Adrenal gland (tissue), 12 donors: ENCODE measurements around the gene OBSL1. TPM values are rescaled to one million over a fixed set of nuclear protein-coding genes. Genes with fewer than 3 reads are reported as not detected.

Source experiments
- DNase-seq, 7 donors: peaks; one replicate each; pipeline ENCODE4 v3.0.0-alpha.2; 2019 to 2020
- H3K27ac ChIP-seq, 5 donors: fragments of 200-600 bp; sonication (generic) in 4 of 5; 1 replicate in 3 of 5; 2 replicates in 2 of 5; pipeline versions ENCODE4 v1.5.1 to v1.8.0; 2016 to 2020; ENCODE audit warnings: mild to moderate bottlenecking in 1 of 5
- H3K27me3 ChIP-seq: fragments of 200-600 bp; 2 replicates; pipeline ENCODE4 v1.8.0; 2021
- H3K36me3 ChIP-seq, 2 donors: fragments of 200-600 bp; replicated peaks in 1 of 2; 1 replicate in 1 of 2; 2 replicates in 1 of 2; pipeline versions ENCODE4 v1.5.1 to v1.8.0; 2018 to 2022
- H3K4me1 ChIP-seq, 2 donors: fragments of 200-600 bp; replicated peaks in 1 of 2; 1 replicate in 1 of 2; 2 replicates in 1 of 2; pipeline versions ENCODE4 v1.5.1 to v1.8.0; 2018 to 2021
- H3K4me3 ChIP-seq, 4 donors: fragments of 200-600 bp; sonication (generic) in 3 of 4; one replicate each; pipeline ENCODE4 v1.5.1; 2016 to 2018
- H3K9me3 ChIP-seq, 3 donors: fragments of 200-600 bp; sonication (generic) in 1 of 3; replicated peaks in 1 of 3; 1 replicate in 2 of 3; 2 replicates in 1 of 3; pipeline versions ENCODE4 v1.5.1 to v1.8.0; 2016 to 2021
- CTCF ChIP-seq, 6 experiments: fragments of 450-650 bp in 4 of 6; fragments of 200-600 bp in 2 of 6; sonication (generic) in 1 of 6; IDR thresholded peaks; 1 replicate in 5 of 6; 2 replicates in 1 of 6; pipeline versions ENCODE4 v1.5.1 to v1.8.0; 2016 to 2021; ENCODE audit warnings: antibody characterized with exemption in 6 of 6, mild to moderate bottlenecking in 2 of 6, moderate library complexity in 1 of 6
- POLR2A ChIP-seq, 2 donors: fragments of 450-650 bp; IDR thresholded peaks; one replicate each; pipeline ENCODE4 v1.6.1; 2017; ENCODE audit warnings: antibody characterized with exemption in 2 of 2, mild to moderate bottlenecking in 2 of 2, moderate library complexity in 1 of 2
- WGBS, 4 donors: extraction: QIAGEN DNeasy Blood & Tissue Kit in 2 of 4; methylation state at CpG; one replicate each; pipeline versions ENCODE4 v1.1.5 to v1.1.7; 2013 to 2017; 5-methylcytosine and 5-hydroxymethylcytosine counted together
- intact Hi-C, 2 donors: fragments of 100-400 bp; cut with DNase I; formaldehyde crosslinking; loops; one replicate each; pipeline versions ENCODE4 v1.14.1 to v1.15.0; 2022 to 2023
- polyA plus RNA-seq, 3 donors: library from polyadenylated mRNA; stranded (reverse); fragments of 200-250 nt in 2 of 3; fragments of 350-450 nt in 1 of 3; fragmentation: Illumina TruSeq in 1 of 3; extraction: RNeasy Lipid Tissue Mini Kit (QIAGEN cat#74804) in 1 of 3; gene quantifications; one replicate each; pipeline ENCODE4 v1.2.3, GENCODE V29; 2013 to 2014
- total RNA-seq, 9 donors: library from RNA; depleted of rRNA in 4 of 9; stranded (reverse); fragments of >200 nt in 4 of 9; fragments of 120-200 nt in 1 of 9; fragmentation: NEBNext Ultra II Directional in 1 of 9; extraction: Animal tissue kit (Norgen Biotek cat#: 25700) in 1 of 9; gene quantifications; one replicate each; pipeline versions ENCODE4 v1.1.0 to v1.2.4, GENCODE V29; 2013 to 2023
- donor health status: healthy with polysubstance abuse.
- donor health status: Bipolar disorder and iron deficiency.
- donor health status: DM: yes; HTN: yes; CAD: no.
- donor health status: DM: no; HTN: no; CAD: no.
- donor health status: DM: no; HTN: no; CAD: no.
- donor health status: DM: yes; HTN: yes; CAD: no.

OBSL1 gene
- total and polyA plus RNA-seq, 12 donors: 63.9 to 427 (median 181) TPM

GRCh38 chr2:219545943-219546352 lies 25.4 kb downstream of the OBSL1 start:
- WGBS, 4 donors: 72 to 84% (median 78%) methylated on average over 4 of the region's 4 CpGs
- Histone ChIP-seq H3K4me1 (peaks cover 10 to 24% of the 10 kb centered on the region in 2 donors), H3K4me3 (no peak overlapping the region), H3K36me3 (peaks cover 0 to 5% of the 10 kb centered on the region in 2 donors), H3K9me3 (no peaks in the 10 kb centered on the region), H3K27me3 (no peaks in the 10 kb centered on the region), H3K27ac (no peak overlapping the region)
- no peak for TF ChIP-seq POLR2A (IDR thresholded peaks at IDR 0.05)
- TF ChIP-seq CTCF (IDR thresholded peaks at IDR 0.05): no peak
- intact Hi-C loops: no loop called here
- no peak for DNase-seq

- Histone ChIP-seq H3K36me3 (peaks cover 0 to 8% of the 10 kb centered on the region in 2 donors), H3K4me1 (peaks cover 10 to 24% of the 10 kb centered on the region in 2 donors), H3K27ac (no peak overlapping the region), H3K4me3 (no peak overlapping the region), H3K27me3 (no peaks in the 10 kb centered on the region), H3K9me3 (no peaks in the 10 kb centered on the region)
- TF ChIP-seq CTCF (IDR thresholded peaks at IDR 0.05) (no peak), POLR2A (IDR thresholded peaks at IDR 0.05) (no peak)
- intact Hi-C loops: no loop called here
- no peak for DNase-seq
- WGBS, 4 donors: 82 to 92% (median 91%) methylated on average over 1 to 3 of the region's 3 CpGs
Observed at GRCh38 chr2:219545295-219545942, 25.9 kb downstream of the OBSL1 start.

- no peak for DNase-seq
- Histone ChIP-seq H3K36me3 (peaks cover 0 to 17% of the 10 kb centered on the region in 2 donors), H3K4me1 (peaks cover 10 to 24% of the 10 kb centered on the region in 2 donors), H3K27ac (peak overlapping the region in 2 of 5 donors; percentile 92 to 96), H3K4me3 (peak overlapping the region in 1 of 4 donors; percentile 82), H3K9me3 (no peaks in the 10 kb centered on the region), H3K27me3 (no peaks in the 10 kb centered on the region)
- TF ChIP-seq POLR2A (IDR thresholded peaks at IDR 0.05) (no peak), CTCF (IDR thresholded peaks at IDR 0.05) (no peak)
- WGBS, 4 donors: 45 to 53% (median 47%) methylated on average over 9 of the region's 9 CpGs
- intact Hi-C loops: loop anchor here (5.0 kb wide), 2 partner anchors 98 to 143 kb away; no protein-coding TSS in a partner anchor
Observed at GRCh38 chr2:219544567-219544966, 26.8 kb downstream of the OBSL1 start.

- Histone ChIP-seq H3K27me3 (no peaks in the 10 kb centered on the region), H3K36me3 (peaks cover 0 to 25% of the 10 kb centered on the region in 2 donors), H3K27ac (peak within 1 kb of the TSS; percentile 54 to 96 (median 84)), H3K4me3 (peak within 1 kb of the TSS; percentile 40 to 86 (median 61)), H3K4me1 (peaks cover 10 to 24% of the 10 kb centered on the region in 2 donors), H3K9me3 (no peaks in the 10 kb centered on the region)
- TF ChIP-seq CTCF (IDR thresholded peaks at IDR 0.05) (no peak), POLR2A (IDR thresholded peaks at IDR 0.05) (peak; percentile 47 to 82)
- 1 to 2% (median 2%) methylated on average over 9 to 75 of the region's 75 CpGs for WGBS, 4 donors
- DNase-seq: peak; percentile 99 to 100 (median 99)
- intact Hi-C loops: loop anchor here (5.0 kb wide), 2 partner anchors 99 to 144 kb away; no protein-coding TSS in a partner anchor
Observed at GRCh38 chr2:219543596-219544358, 27.6 kb downstream of the OBSL1 start, which contains the start of the genes CHPF and TMEM198. TSS of gene CHPF (minus strand) at chr2:219543809. CDS start at chr2:219543538, 271 bp downstream. TSS of gene TMEM198 (plus strand) at chr2:219544028. CDS start at chr2:219544728, 700 bp downstream.
